ENCODE results near the gene GALNT3. TPM values are rescaled to one million over a fixed set of nuclear protein-coding genes. Genes with fewer than 3 reads are reported as not detected.

GALNT3 gene
- total RNA-seq, 4 donors from 2014 or later, result 0.26 to 2.5 (median 0.96) TPM

GRCh38 chr2:165795011-165795410 is 964 bp upstream of the GALNT3 start:
- WGBS, result 61% methylated on average over 2 of the region's 2 CpGs
- intact Hi-C loops (cut with DNase I), result no loop called here
- TF ChIP-seq POLR2A (IDR thresholded peaks at IDR 0.05; ENCODE audit: low read depth) (no peak), POLR2AphosphoS5 (IDR thresholded peaks at IDR 0.05) (no peak), EP300 (IDR thresholded peaks at IDR 0.05) (no peak), CTCF (IDR thresholded peaks at IDR 0.05) (no peak)
- Histone ChIP-seq H3K9me3 (no peaks in the 10 kb centered on the region), H3K27me3 (peaks cover 5 to 30% (median 10%) of the 10 kb centered on the region in 4 donors), H3K4me1 (peaks cover 16 to 20% (median 20%) of the 10 kb centered on the region in 4 donors), H3K36me3 (no peaks in the 10 kb centered on the region), H3K27ac (replicated peaks in 1 of 4) (no peak overlapping the region), H3K4me3 (peak overlapping the region; percentile 50 to 63 (median 54))
- DNase-seq (ENCODE audit: extremely low spot score), result no peak

- intact Hi-C loops (cut with DNase I), result no loop called here
- Histone ChIP-seq H3K4me3 (peak overlapping the region; percentile 50 to 63 (median 54)), H3K27ac (replicated peaks in 1 of 4) (peak overlapping the region in 3 of 4 donors; percentile 7 to 57 (median 30)), H3K27me3 (peaks cover 5 to 30% (median 10%) of the 10 kb centered on the region in 4 donors), H3K36me3 (no peaks in the 10 kb centered on the region), H3K4me1 (peaks cover 16 to 20% (median 20%) of the 10 kb centered on the region in 4 donors), H3K9me3 (no peaks in the 10 kb centered on the region)
- TF ChIP-seq POLR2AphosphoS5 (IDR thresholded peaks at IDR 0.05), result peak; percentile 18 to 19
- no peak for TF ChIP-seq POLR2A (IDR thresholded peaks at IDR 0.05; ENCODE audit: low read depth)
- 20% methylated on average over 12 of the region's 18 CpGs for WGBS
- DNase-seq (ENCODE audit: extremely low spot score), result no peak
Observed at GRCh38 chr2:165794536-165794928, 485 bp upstream of the GALNT3 start.

- intact Hi-C loops (cut with DNase I), result no loop called here
- DNase-seq (ENCODE audit: extremely low spot score), result no peak
- Histone ChIP-seq H3K27ac (replicated peaks in 1 of 4) (no peak overlapping the region), H3K36me3 (no peaks in the 10 kb centered on the region), H3K4me1 (peaks cover 16 to 20% (median 20%) of the 10 kb centered on the region in 4 donors), H3K9me3 (no peaks in the 10 kb centered on the region), H3K4me3 (peak overlapping the region; percentile 50 to 63 (median 54)), H3K27me3 (peaks cover 5 to 30% (median 10%) of the 10 kb centered on the region in 4 donors)
- 40% methylated on average over 18 of the region's 35 CpGs for WGBS
- TF ChIP-seq CTCF (IDR thresholded peaks at IDR 0.05), result no peak
- TF ChIP-seq EP300 (IDR thresholded peaks at IDR 0.05), result no peak
- TF ChIP-seq POLR2AphosphoS5 (IDR thresholded peaks at IDR 0.05), result no peak
- TF ChIP-seq POLR2A (IDR thresholded peaks at IDR 0.05; ENCODE audit: low read depth), result no peak
Observed at GRCh38 chr2:165793161-165793778, 777 bp downstream of the GALNT3 start.

GRCh38 chr2:165792104-165792454 is 2.0 kb downstream of the GALNT3 start:
- WGBS, result 88% methylated on average over 1 of the region's 1 CpG
- H3K4me1 ChIP-seq, result peaks cover 16 to 20% (median 20%) of the 10 kb centered on the region in 4 donors
- no peak overlapping the region for H3K27ac ChIP-seq (replicated peaks in 1 of 4)
- peaks cover 5 to 30% (median 10%) of the 10 kb centered on the region in 4 donors for H3K27me3 ChIP-seq
- TF ChIP-seq EP300 (IDR thresholded peaks at IDR 0.05) (no peak), POLR2A (IDR thresholded peaks at IDR 0.05; ENCODE audit: low read depth) (no peak), POLR2AphosphoS5 (IDR thresholded peaks at IDR 0.05) (no peak), CTCF (IDR thresholded peaks at IDR 0.05) (no peak)
- intact Hi-C loops (cut with DNase I), result no loop called here
- no peak overlapping the region for H3K4me3 ChIP-seq
- no peaks in the 10 kb centered on the region for H3K9me3 ChIP-seq
- DNase-seq (ENCODE audit: extremely low spot score), result no peak
- H3K36me3 ChIP-seq, result no peaks in the 10 kb centered on the region

GRCh38 chr2:165791421-165792103 is 2.5 kb downstream of the GALNT3 start:
- Histone ChIP-seq H3K4me1 (peaks cover 16 to 20% (median 20%) of the 10 kb centered on the region in 4 donors), H3K9me3 (no peaks in the 10 kb centered on the region), H3K4me3 (no peak overlapping the region), H3K27me3 (peaks cover 5 to 30% (median 10%) of the 10 kb centered on the region in 4 donors), H3K36me3 (no peaks in the 10 kb centered on the region), H3K27ac (replicated peaks in 1 of 4) (no peak overlapping the region)
- no peak for DNase-seq (ENCODE audit: extremely low spot score)
- no peak for TF ChIP-seq CTCF (IDR thresholded peaks at IDR 0.05)
- TF ChIP-seq EP300 (IDR thresholded peaks at IDR 0.05), result no peak
- TF ChIP-seq POLR2A (IDR thresholded peaks at IDR 0.05; ENCODE audit: low read depth), result no peak
- TF ChIP-seq POLR2AphosphoS5 (IDR thresholded peaks at IDR 0.05), result no peak
- intact Hi-C loops (cut with DNase I), result no loop called here
- WGBS, result 53% methylated on average over 2 of the region's 2 CpGs

Measured in esophagus muscularis mucosa (tissue), 4 donors.